ENCODE data around the gene U2AF1L4.

The U2AF1L4 gene

GRCh38 chr19:35777961-35778360, 32.7 kb upstream of the U2AF1L4 start:
- no peak for DNase-seq (ENCODE audit: extremely low read depth, low read depth)

GRCh38 chr19:35777086-35777841, 32.0 kb upstream of the U2AF1L4 start:
- no peak for DNase-seq (ENCODE audit: extremely low read depth, low read depth)

More at GRCh38 chr19:35777961-35778360, 32.7 kb upstream of the U2AF1L4 start:
- no peak for TF ChIP-seq CTCF (IDR thresholded peaks at IDR 0.05; ENCODE audit: low read depth, low read length)

GRCh38 chr19:35776102-35776788, 31.0 kb upstream of the U2AF1L4 start:
- no peak for DNase-seq (ENCODE audit: extremely low read depth, low read depth)
- no peak for TF ChIP-seq CTCF (IDR thresholded peaks at IDR 0.05; ENCODE audit: low read depth, low read length)

More at GRCh38 chr19:35777086-35777841, 32.0 kb upstream of the U2AF1L4 start:
- TF ChIP-seq CTCF (IDR thresholded peaks at IDR 0.05; ENCODE audit: low read depth, low read length), result no peak

GRCh38 chr19:35775298-35776101, 30.3 kb upstream of the U2AF1L4 start, which contains the start of gene ARHGAP33:
Gene ARHGAP33, plus strand, starts transcription at chr19:35775564. Its CDS starts 95 bp downstream, at chr19:35775659.
- TF ChIP-seq CTCF (IDR thresholded peaks at IDR 0.05; ENCODE audit: low read depth, low read length), result no peak
- peak; percentile 80 for DNase-seq (ENCODE audit: extremely low read depth, low read depth)

GRCh38 chr19:35775046-35775297, 29.8 kb upstream of the U2AF1L4 start:
- TF ChIP-seq CTCF (IDR thresholded peaks at IDR 0.05; ENCODE audit: low read depth, low read length), result no peak
- DNase-seq (ENCODE audit: extremely low read depth, low read depth), result no peak

GRCh38 chr19:35774274-35775045, 29.2 kb upstream of the U2AF1L4 start:
- TF ChIP-seq CTCF (IDR thresholded peaks at IDR 0.05; ENCODE audit: low read depth, low read length), result no peak

More at GRCh38 chr19:35774274-35775045, 29.2 kb upstream of the U2AF1L4 start:
- no peak for DNase-seq (ENCODE audit: extremely low read depth, low read depth)

All from AG09319 (cell line).